ENCODE data around the gene L3MBTL4.
A peak's percentile ranks its signal among the peaks of the same experiment; 100 is the strongest.

L3MBTL4 gene

GRCh38 chr18:5977022-5977421 lies 437.7 kb downstream of the L3MBTL4 start:
- FAIRE-seq (no peak), DNase-seq (ENCODE audit: extremely low spot score, insufficient read length, low read depth) (no peak)

- peak; percentile 18 for DNase-seq (ENCODE audit: extremely low spot score, insufficient read length, low read depth)
- peak; percentile 84 for FAIRE-seq
These were observed 439.4 kb downstream of the L3MBTL4 start for GRCh38 chr18:5975111-5976002.

- FAIRE-seq (no peak), DNase-seq (ENCODE audit: extremely low spot score, insufficient read length, low read depth) (no peak)
These were observed 440.0 kb downstream of the L3MBTL4 start for GRCh38 chr18:5974696-5975095.

GRCh38 chr18:5973099-5973498 lies 441.6 kb downstream of the L3MBTL4 start:
- FAIRE-seq, result peak; percentile 80
- no peak for DNase-seq (ENCODE audit: extremely low spot score, insufficient read length, low read depth)

- FAIRE-seq, result peak; percentile 84
- no peak for DNase-seq (ENCODE audit: extremely low spot score, insufficient read length, low read depth)
These were observed 442.4 kb downstream of the L3MBTL4 start for GRCh38 chr18:5972298-5972697.

GRCh38 chr18:5969989-5970403 lies 444.7 kb downstream of the L3MBTL4 start:
- no peak for DNase-seq (ENCODE audit: extremely low spot score, insufficient read length, low read depth)
- no peak for FAIRE-seq

GRCh38 chr18:5969355-5969988 lies 445.2 kb downstream of the L3MBTL4 start:
- DNase-seq (ENCODE audit: extremely low spot score, insufficient read length, low read depth), result no peak
- no peak for FAIRE-seq

GRCh38 chr18:5967666-5968065 lies 447.0 kb downstream of the L3MBTL4 start:
- DNase-seq (ENCODE audit: extremely low spot score, insufficient read length, low read depth) (no peak), FAIRE-seq (no peak)

GRCh38 chr18:5967007-5967406 lies 447.7 kb downstream of the L3MBTL4 start:
- no peak for DNase-seq (ENCODE audit: extremely low spot score, insufficient read length, low read depth)
- FAIRE-seq, result no peak

GRCh38 chr18:5966514-5966913 lies 448.2 kb downstream of the L3MBTL4 start:
- FAIRE-seq (no peak), DNase-seq (ENCODE audit: extremely low spot score, insufficient read length, low read depth) (no peak)

GRCh38 chr18:5964996-5965395 lies 449.7 kb downstream of the L3MBTL4 start:
- FAIRE-seq (no peak), DNase-seq (ENCODE audit: extremely low spot score, insufficient read length, low read depth) (no peak)

GRCh38 chr18:5964596-5964995 lies 450.1 kb downstream of the L3MBTL4 start:
- FAIRE-seq, result no peak
- DNase-seq (ENCODE audit: extremely low spot score, insufficient read length, low read depth), result no peak

- no peak for DNase-seq (ENCODE audit: extremely low spot score, insufficient read length, low read depth)
These were observed 450.6 kb downstream of the L3MBTL4 start for GRCh38 chr18:5964108-5964507.

GRCh38 chr18:5963267-5963666 lies 451.4 kb downstream of the L3MBTL4 start:
- FAIRE-seq, result no peak
- DNase-seq (ENCODE audit: extremely low spot score, insufficient read length, low read depth), result no peak

More at GRCh38 chr18:5964108-5964507, 450.6 kb downstream of the L3MBTL4 start:
- FAIRE-seq, result no peak

GRCh38 chr18:5962362-5962761 lies 452.3 kb downstream of the L3MBTL4 start:
- DNase-seq (ENCODE audit: extremely low spot score, insufficient read length, low read depth) (no peak), FAIRE-seq (no peak)

- DNase-seq (ENCODE audit: extremely low spot score, insufficient read length, low read depth) (no peak), FAIRE-seq (no peak)
These were observed 452.9 kb downstream of the L3MBTL4 start for GRCh38 chr18:5961828-5962150.

GRCh38 chr18:5961097-5961827 lies 453.4 kb downstream of the L3MBTL4 start:
- no peak for FAIRE-seq
- DNase-seq (ENCODE audit: extremely low spot score, insufficient read length, low read depth), result no peak

GRCh38 chr18:5958822-5959221 lies 455.9 kb downstream of the L3MBTL4 start:
- no peak for FAIRE-seq

GRCh38 chr18:5955861-5956260 lies 458.9 kb downstream of the L3MBTL4 start:
- no peak for DNase-seq (ENCODE audit: extremely low spot score, insufficient read length, low read depth)
- FAIRE-seq, result no peak

More at GRCh38 chr18:5958822-5959221, 455.9 kb downstream of the L3MBTL4 start:
- DNase-seq (ENCODE audit: extremely low spot score, insufficient read length, low read depth), result no peak

GRCh38 chr18:5951515-5952091 lies 463.1 kb downstream of the L3MBTL4 start:
- no peak for DNase-seq (ENCODE audit: extremely low spot score, insufficient read length, low read depth)
- FAIRE-seq, result no peak

Measured in GM18507 (cell line).